Cortex of kidney (tissue), 1 donor: ENCODE data around the gene DCP1B.
"Not testable (repeated sequence)": the region's sequence is repeated elsewhere in the genome, so short reads cannot be mapped to it uniquely, and the experiment has no call there.

Experiments
- DNase-seq: peaks from one replicate; lab custom pipeline; 2025; lab: John Stamatoyannopoulos, UW

DCP1B gene

DNA sequence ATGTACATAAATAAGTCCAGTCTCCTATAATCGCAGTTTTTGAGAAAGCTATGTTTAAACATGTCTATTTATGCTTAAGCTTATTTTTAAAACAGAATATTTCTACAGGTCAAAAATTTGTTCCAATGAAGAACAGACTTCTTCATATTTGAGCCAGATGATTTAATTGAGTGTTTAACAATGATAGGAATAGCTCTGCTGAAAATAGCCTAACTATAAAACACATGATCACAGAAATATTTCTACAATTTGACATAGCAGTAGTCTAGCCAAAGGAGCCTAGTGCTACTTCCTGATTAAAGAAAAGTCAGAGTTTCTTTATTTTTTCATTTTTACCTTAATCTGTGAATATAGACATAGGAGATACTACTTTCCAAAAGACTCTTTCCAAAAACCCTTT lies 29.4 kb downstream of the DCP1B start:
- DNase-seq, result no peak

DNA sequence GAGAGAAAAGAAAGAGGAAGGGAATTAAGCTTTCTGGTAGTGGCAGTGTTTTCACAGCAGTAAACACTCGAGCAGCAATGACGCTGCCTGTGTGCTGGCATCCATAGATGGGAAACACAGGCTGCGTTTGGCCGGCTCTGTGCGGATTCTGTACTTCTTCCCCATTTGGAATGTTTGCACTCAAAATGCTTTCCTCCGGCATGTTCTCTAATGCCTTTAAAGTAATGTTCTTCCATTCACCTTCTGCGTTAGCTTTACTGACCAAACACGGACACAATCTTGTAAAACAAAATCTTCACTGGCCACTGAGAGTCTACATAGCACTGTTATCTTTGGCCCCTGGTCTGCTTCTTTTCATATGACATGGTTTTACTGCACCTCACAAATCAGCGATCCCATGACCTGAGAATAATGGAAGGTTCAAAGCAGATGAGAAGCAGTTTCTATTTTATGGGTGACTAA lies 31.4 kb downstream of the DCP1B start:
- DNase-seq, result no peak

- DNase-seq, result no peak
Observed at GRCh38 chr12:1972260-1972659, 32.0 kb downstream of the DCP1B start.

DNA sequence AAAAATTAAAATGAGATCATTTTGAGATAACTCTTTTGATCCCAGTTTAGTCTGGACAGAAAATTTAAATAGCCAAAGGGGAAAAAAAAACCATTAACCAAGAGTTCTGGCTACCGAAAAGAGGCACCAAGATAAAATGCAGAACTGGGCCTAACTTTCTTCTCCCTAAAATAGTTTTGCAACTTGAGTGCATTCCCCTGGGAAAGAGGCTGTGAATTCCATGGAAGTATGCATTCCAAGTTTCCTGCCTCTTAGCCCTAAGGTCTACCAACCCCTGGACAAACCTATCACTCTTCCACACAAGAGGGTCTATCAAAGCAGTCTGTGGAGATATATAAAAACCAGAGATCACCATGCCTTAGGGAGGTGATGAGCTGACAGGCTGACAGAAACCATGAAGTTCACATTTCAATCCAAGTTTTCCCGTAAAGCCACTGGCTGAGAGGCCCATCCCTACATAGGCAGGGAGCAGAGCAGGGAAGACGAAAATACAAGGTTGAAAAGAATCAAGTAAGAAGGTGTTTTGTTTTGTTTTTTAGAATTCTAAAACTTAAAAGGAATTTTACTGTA lies 33.8 kb downstream of the DCP1B start:
- DNase-seq, result no peak

DNA sequence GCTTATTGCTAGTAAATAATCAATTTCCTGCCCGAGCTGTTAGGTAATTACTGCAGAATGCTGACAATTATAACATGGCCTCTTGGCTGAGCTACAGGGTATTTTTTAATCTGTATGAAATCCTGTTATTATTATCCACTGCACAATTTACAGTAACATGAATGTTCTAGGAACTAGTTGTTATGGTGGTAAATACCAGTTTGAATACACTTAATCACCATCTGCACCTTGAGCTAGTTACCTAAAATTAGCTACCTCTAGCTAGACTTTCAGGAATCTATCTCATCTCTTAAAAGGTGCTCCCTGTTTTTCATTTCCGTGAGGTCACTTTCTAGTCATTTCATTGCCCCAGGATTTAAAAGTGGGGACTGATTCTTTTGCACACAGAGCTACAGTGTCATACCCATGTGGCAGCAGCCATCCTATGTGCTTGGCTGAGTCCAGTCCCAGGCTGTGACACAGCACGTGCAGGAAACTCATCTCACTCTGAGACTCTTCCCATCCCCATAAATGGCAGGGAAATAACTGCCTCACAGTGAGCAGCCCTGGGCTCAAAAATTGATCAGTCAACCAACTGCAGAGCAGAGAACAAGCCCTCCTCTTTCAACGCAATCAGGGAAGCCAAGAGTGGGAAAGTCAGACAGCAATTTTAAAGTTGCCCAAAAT lies 37.6 kb downstream of the DCP1B start:
- no peak for DNase-seq

DNA sequence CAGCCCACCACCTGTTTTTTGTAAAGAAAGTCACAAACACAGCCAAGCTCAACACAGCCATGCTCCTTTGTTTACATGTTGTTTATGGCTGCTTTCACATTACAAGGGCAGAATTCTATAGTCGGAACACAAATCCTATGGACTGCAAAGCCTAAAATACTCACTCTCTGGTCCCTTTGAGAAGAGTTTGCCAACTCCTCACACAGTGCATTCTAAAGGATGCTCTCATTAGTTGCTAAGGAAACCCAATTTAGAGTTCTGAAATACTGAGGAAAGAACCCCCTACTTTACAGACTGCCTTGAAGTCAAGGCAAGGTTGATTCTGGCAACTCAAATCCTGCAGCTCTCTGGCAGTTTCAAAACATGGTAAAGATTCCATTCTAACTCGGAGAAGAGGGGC lies 38.3 kb downstream of the DCP1B start:
- DNase-seq, result no peak

DNA sequence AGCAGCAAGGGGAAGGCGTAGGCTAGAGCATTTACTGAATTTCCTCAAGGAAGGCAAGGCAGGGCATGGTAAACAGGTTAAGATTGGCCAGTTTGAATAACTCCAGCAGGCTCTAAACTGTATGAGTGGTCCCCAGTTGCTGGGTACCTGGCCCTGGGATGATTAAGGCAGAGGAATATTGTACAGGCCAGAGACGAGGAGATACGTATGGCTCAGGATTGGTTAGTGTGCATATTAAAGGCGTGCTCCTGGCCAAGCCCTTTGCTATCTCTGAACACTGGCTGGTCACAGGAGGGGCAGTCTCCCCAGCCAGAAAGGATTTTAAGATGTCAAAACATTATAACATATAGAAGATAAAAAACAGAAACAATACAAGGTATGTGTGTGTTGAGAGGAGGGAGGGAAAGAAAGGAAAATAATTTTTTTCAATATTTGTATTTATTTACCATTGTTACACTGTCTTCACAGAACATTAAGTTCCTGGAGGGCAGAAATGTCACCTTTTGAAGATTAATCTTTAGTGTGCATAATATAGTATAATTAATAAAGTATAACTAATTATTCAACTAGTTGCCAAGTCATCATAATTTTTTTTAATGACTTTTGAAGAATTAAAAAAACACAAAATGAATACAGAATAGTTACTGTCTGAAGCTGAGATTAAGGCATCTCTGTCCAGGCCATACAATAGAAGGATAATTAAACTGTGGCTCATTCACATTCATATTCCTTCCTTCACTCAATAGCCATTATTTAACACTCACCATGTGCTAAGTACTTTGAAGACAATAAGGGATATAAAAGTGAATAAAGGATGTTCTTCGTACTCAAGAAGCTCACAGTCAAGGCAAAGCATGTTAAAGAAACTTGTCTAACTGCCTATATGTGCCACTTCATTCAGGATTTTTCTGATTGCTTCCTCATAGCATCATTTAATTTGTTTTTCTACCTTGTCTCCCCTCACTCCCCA lies 41.9 kb downstream of the DCP1B start:
- DNase-seq, result no peak

- DNase-seq, result no peak
Observed at GRCh38 chr12:1956716-1957115, 47.5 kb downstream of the DCP1B start.

- DNase-seq, result no peak
Observed at GRCh38 chr12:1949771-1950470, 54.3 kb downstream of the DCP1B start.

DNA sequence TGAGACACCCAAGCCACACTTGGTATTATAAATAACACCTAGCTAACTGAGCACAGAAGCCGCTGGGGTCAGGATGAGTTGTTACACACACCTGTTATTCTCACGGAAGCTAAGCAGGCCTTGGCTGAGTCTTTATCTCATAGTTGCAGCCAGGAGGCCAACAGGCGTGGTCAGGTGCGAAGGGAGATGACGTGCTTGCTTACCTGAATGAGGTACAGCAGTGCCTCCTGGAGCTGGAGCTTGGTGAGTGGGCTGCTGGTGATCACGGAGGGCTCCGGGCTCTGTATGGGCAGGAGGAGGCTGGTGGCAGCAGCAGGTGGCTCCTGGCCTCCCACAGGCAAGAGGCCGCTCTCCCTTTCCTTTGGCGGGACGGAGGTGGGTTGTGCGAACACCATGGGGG lies 55.4 kb downstream of the DCP1B start:
- DNase-seq, result no peak

DNA sequence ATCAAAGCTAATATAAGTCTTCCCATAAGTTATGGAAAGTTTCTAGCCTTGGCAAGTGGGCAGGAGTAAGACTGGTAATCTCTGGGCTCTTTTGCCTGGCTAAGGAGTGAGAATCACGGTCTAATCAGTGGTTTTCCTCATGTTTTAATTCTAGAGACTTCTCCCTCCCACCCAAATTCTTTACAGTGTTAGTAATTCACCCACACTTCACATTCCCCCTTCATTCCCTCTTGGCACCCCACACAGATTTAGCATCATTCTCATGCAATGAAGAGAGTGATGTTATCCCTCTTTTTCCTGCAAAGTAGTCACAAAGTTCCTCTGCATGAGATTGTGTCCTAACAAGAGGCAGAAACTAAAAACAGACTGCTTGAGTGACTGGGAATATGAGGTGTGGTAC lies 57.2 kb downstream of the DCP1B start:
- DNase-seq, result no peak

DNA sequence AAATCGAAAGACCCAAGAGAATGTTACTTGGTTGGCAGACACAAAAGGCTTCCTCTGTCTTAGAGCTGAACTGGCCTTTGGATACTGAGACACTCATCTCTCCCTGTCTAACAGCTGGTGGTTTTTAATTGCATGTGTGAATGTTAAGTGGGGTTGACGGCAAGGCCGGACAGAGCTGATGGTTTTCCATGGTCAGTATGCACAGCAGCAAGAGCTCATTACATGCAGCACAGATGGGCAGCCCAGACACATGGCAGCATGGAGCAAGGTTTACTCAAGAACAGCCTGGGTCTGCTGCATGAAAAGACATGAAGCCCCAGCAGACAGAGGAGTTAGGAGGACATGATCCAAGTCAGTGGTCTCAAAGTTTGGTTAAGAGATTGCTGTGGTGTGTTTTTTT lies 58.0 kb downstream of the DCP1B start:
- DNase-seq, result no peak

GRCh38 chr12:1945502-1945901 lies 58.8 kb downstream of the DCP1B start:
- DNase-seq, result not testable (repeated sequence)

GRCh38 chr12:1939801-1940607 lies 64.3 kb downstream of the DCP1B start:
- DNase-seq, result no peak

DNA sequence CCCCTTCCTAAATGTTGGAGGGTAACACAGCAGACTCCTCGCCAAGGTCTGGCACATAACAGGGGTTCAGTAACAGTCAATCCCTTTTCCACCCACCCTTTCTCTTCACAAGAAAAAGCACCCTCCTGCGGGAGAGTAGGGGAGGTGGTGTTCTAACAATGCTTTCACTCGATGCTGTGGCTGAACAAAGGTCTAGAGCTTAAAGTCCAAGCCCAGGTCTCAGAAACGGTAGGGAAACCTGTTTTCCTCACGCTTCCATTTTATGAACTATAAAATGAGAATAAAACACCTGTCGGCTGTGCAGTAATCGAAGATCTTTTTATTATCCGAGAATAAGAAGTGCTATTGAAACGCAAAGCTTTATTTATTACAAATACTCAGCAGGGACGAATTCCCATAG lies 64.9 kb downstream of the DCP1B start:
- no peak for DNase-seq

DNA sequence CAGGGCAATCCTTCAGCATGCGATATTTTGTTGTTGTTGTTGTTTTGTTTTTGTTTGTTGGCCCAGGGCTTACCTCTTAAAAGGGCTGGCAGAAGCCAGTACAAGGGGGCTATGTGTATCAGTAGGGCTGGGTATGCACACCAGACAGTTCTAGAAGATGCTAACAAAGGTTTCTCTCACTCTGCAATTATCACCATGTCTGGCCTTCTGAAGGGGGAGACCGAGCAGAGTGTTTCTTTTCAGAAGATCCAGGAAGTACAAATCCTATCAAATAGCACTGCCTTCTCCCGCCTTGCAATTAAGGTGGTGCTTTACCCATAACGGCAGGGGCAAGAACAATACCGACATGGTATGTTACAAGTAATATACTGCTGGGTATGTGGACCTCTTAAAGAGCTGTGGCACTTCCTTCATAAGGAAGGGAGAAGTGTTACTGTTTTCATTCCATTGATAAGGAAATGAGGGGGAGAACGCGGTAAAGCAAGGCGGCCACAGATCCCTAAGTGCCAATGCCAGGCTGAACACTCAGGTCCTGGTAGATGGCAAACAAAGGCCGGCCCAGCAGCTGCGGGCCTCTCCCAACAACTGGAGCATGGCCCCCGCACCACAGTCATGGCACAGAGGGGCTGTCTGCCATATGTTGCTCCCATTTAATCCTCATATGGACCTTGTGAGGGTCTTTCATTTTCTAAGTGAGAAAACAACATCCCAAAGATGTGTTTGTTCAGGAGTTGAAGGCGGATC lies 66.6 kb downstream of the DCP1B start:
- no peak for DNase-seq

GRCh38 chr12:1936406-1937320 lies 67.6 kb downstream of the DCP1B start:
- DNase-seq, result no peak

- DNase-seq, result no peak
Observed at GRCh38 chr12:1935700-1936378, 68.4 kb downstream of the DCP1B start.

GRCh38 chr12:1935242-1935641 lies 69.0 kb downstream of the DCP1B start:
- no peak for DNase-seq
